Liver (tissue), 9 donors: ENCODE data around the gene SCART1. TPM values are rescaled to one million over a fixed set of nuclear protein-coding genes. Genes with fewer than 3 reads are reported as not detected.

Experiments
- DNase-seq: peaks from one replicate; pipeline ENCODE4 v3.0.0-alpha.2; 2017; ENCODE audit warnings: low spot score
- H3K27ac ChIP-seq, 2 donors: one replicate each; pipeline ENCODE4 v1.7.0; 2013; ENCODE audit warnings: inconsistent platforms in 2 of 2, low read length in 2 of 2, control low read depth in 1 of 2, low read depth in 1 of 2, mild to moderate bottlenecking in 1 of 2
- H3K27me3 ChIP-seq, 4 donors: one replicate each; pipeline versions ENCODE4 v1.6.1 to v1.7.0; 2013; ENCODE audit warnings: low read length in 3 of 4, inconsistent platforms in 1 of 4, mild to moderate bottlenecking in 1 of 4, moderate library complexity in 1 of 4; ENCODE audit not compliant: control insufficient read depth in 4 of 4, insufficient read depth in 4 of 4
- H3K36me3 ChIP-seq, 4 donors: one replicate each; pipeline versions ENCODE4 v1.6.1 to v1.7.0; 2013; ENCODE audit warnings: low read length in 3 of 4, mild to moderate bottlenecking in 3 of 4, low read depth in 1 of 4, moderate library complexity in 1 of 4; ENCODE audit not compliant: control insufficient read depth in 4 of 4, insufficient read depth in 3 of 4
- H3K4me1 ChIP-seq, 4 donors: one replicate each; pipeline versions ENCODE4 v1.6.1 to v1.7.0; 2013; ENCODE audit warnings: low read length in 3 of 4, mild to moderate bottlenecking in 3 of 4, moderate library complexity in 1 of 4; ENCODE audit not compliant: control insufficient read depth in 4 of 4, insufficient read depth in 4 of 4
- H3K4me3 ChIP-seq, 3 donors: one replicate each; pipeline versions ENCODE4 v1.6.1 to v1.7.0; 2013; ENCODE audit warnings: low read length in 3 of 3, control low read depth in 1 of 3, low read depth in 1 of 3, mild to moderate bottlenecking in 1 of 3
- H3K9ac ChIP-seq, 2 donors: one replicate each; pipeline ENCODE4 v1.7.0; 2013; ENCODE audit warnings: low read length in 2 of 2, mild to moderate bottlenecking in 2 of 2, moderate library complexity in 2 of 2, control low read depth in 1 of 2, low read depth in 1 of 2
- H3K9me3 ChIP-seq, 4 donors: one replicate each; pipeline versions ENCODE4 v1.6.1 to v1.7.0; 2013; ENCODE audit warnings: low read length in 3 of 4; ENCODE audit not compliant: control insufficient read depth in 4 of 4
- EGR1 ChIP-seq, 2 donors: IDR thresholded peaks; 2 replicates each; pipeline ENCODE4 v1.6.1; 2016 to 2018; ENCODE audit warnings: antibody characterized with exemption in 2 of 2, low read depth in 2 of 2
- FOXA1 ChIP-seq: IDR thresholded peaks from 2 replicates; pipeline ENCODE4 v1.6.1; 2016; ENCODE audit warnings: antibody characterized with exemption
- FOXA2 ChIP-seq: IDR thresholded peaks from 2 replicates; pipeline ENCODE4 v1.6.1; 2016; ENCODE audit warnings: antibody characterized with exemption
- GABPA ChIP-seq, 2 donors: IDR thresholded peaks in 1 of 2; conservative IDR thresholded peaks in 1 of 2; 2 replicates each; pipeline ENCODE4 v1.6.1; 2016; ENCODE audit warnings: antibody characterized with exemption in 2 of 2, mild to moderate bottlenecking in 1 of 2, moderate library complexity in 1 of 2
- HNF4A ChIP-seq, 2 donors: conservative IDR thresholded peaks; 2 replicates each; pipeline ENCODE4 v1.6.1; 2016; ENCODE audit warnings: antibody characterized with exemption in 2 of 2, mild to moderate bottlenecking in 2 of 2
- HNF4G ChIP-seq: IDR thresholded peaks from 2 replicates; pipeline ENCODE4 v1.6.1; 2016; ENCODE audit warnings: antibody characterized with exemption
- JUND ChIP-seq, 2 donors: IDR thresholded peaks; 2 replicates each; pipeline ENCODE4 v1.6.1; 2016; ENCODE audit warnings: antibody characterized with exemption in 2 of 2
- NR2F2 ChIP-seq: IDR thresholded peaks from 2 replicates; pipeline ENCODE4 v1.6.1; 2016; ENCODE audit warnings: antibody characterized with exemption
- RAD21 ChIP-seq, 2 donors: IDR thresholded peaks; 2 replicates each; pipeline ENCODE4 v1.6.1; 2016; ENCODE audit warnings: antibody characterized with exemption in 2 of 2, mild to moderate bottlenecking in 2 of 2
- SP1 ChIP-seq: IDR thresholded peaks from 2 replicates; pipeline ENCODE4 v1.6.1; 2018; ENCODE audit warnings: antibody characterized with exemption, mild to moderate bottlenecking
- TAF1 ChIP-seq: conservative IDR thresholded peaks from 2 replicates; pipeline ENCODE4 v1.6.1; 2016; ENCODE audit warnings: antibody characterized with exemption, mild to moderate bottlenecking
- YY1 ChIP-seq: IDR thresholded peaks from 2 replicates; pipeline ENCODE4 v1.6.1; 2016; ENCODE audit warnings: antibody characterized with exemption, mild to moderate bottlenecking
- WGBS: extraction: QIAGEN DNeasy Blood & Tissue Kit; methylation state at CpG from one replicate; pipeline ENCODE4 v1.1.7; 2013; 5-methylcytosine and 5-hydroxymethylcytosine counted together
- polyA plus RNA-seq, 2 donors: library from polyadenylated mRNA; stranded (reverse) in 1 of 2; unstranded in 1 of 2; fragments of 200-250 nt in 1 of 2; fragments of >200 nt in 1 of 2; fragmentation: Nextera tagmentation in 1 of 2; extraction: Ambion mirVana in 1 of 2; gene quantifications; one replicate each; pipeline versions ENCODE4 v1.2.1 to v1.2.3, GENCODE V29; 2013 to 2015
- total RNA-seq, 2 donors: library from RNA; depleted of rRNA; stranded (reverse); fragments of >200 nt; gene quantifications; one replicate each; pipeline ENCODE4 v1.2.3, GENCODE V29; 2014
- TF ChIP-seq, protein P1 (sequence below): IDR thresholded peaks from 2 replicates; pipeline ENCODE4 v1.6.1; 2016; ENCODE audit warnings: antibody characterized with exemption
- TF ChIP-seq, protein P2 (sequence below): IDR thresholded peaks from 2 replicates; pipeline ENCODE4 v1.6.1; 2016; ENCODE audit warnings: antibody characterized with exemption
- TF ChIP-seq, protein P3 (sequence below): IDR thresholded peaks from 2 replicates; pipeline ENCODE4 v1.6.1; 2016; ENCODE audit warnings: antibody characterized with exemption, mild to moderate bottlenecking
- TF ChIP-seq, protein P4 (sequence below): fragments of 150-350 bp; IDR thresholded peaks from 2 replicates; pipeline ENCODE4 v1.5.1; 2017; ENCODE audit warnings: improper control_type of control experiment, low read depth, low read length; ENCODE audit not compliant: missing input control
- donor health status: healthy.
- donor health status: healthy.
- donor health status: healthy.
- donor health status: healthy.
- donor health status: healthy.

The SCART1 gene
- total and polyA plus RNA-seq, 4 donors, result 0.32 to 1.1 (median 0.68) TPM

DNA sequence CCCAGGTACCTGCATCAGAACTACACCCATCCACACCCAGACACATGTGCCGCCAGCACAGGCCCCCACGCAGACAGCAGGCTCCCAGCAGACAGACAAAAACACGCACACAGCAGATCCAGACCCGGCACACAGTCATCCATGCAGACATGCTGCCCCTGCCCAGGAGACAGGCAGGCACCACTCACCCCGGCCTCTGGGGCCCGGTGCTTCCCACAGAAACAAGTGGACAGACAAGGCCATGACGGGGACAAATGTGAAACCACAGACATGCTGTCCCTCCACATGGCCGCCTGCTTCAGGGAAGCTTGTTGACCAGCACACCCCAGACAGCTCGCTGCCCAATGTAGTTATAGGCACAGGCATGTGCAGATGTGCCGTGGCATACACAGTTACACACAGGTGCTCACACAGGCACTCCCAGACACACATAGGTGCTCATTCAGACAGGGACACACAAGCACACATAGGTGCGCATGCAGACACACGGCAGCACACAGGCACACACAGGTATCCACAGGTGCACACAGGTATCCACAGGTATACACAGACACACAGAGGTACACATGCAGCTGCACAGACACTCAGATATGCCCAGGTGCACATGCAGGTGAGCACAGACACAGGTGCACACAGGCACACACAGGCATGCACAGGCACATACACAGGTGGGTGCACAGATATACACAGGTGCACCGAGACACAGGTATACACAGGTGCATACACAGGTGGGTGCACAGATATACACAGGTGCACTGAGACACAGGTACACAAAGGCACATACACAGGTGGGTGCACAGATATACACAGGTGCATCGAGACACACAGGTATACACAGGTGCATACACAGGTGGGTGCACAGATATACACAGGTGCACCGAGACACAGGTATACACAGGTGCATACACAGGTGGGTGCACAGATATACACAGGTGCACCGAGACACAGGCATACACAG, 10.5 kb upstream of the SCART1 start:
- DNase-seq, result peak; percentile 30
- H3K9me3 ChIP-seq, result peaks cover 2 to 12% (median 9%) of the 10 kb centered on the region in 4 donors
- TF ChIP-seq TAF1, result no peak
- TF ChIP-seq SP1, result no peak
- TF ChIP-seq, protein P1, sequence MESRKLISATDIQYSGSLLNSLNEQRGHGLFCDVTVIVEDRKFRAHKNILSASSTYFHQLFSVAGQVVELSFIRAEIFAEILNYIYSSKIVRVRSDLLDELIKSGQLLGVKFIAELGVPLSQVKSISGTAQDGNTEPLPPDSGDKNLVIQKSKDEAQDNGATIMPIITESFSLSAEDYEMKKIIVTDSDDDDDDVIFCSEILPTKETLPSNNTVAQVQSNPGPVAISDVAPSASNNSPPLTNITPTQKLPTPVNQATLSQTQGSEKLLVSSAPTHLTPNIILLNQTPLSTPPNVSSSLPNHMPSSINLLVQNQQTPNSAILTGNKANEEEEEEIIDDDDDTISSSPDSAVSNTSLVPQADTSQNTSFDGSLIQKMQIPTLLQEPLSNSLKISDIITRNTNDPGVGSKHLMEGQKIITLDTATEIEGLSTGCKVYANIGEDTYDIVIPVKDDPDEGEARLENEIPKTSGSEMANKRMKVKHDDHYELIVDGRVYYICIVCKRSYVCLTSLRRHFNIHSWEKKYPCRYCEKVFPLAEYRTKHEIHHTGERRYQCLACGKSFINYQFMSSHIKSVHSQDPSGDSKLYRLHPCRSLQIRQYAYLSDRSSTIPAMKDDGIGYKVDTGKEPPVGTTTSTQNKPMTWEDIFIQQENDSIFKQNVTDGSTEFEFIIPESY, result no peak
- TF ChIP-seq FOXA2, result no peak
- no peak for TF ChIP-seq HNF4A (conservative IDR thresholded peaks at IDR 0.05)
- H3K27ac ChIP-seq, result no peak overlapping the region
- H3K4me3 ChIP-seq, result no peak overlapping the region
- no peaks in the 10 kb centered on the region for H3K27me3 ChIP-seq
- WGBS, result 92% methylated on average over 16 of the region's 16 CpGs
- H3K9ac ChIP-seq, result no peak overlapping the region
- H3K36me3 ChIP-seq, result no peaks in the 10 kb centered on the region
- H3K4me1 ChIP-seq, result peaks cover 0 to 3% (median 2%) of the 10 kb centered on the region in 4 donors

DNA sequence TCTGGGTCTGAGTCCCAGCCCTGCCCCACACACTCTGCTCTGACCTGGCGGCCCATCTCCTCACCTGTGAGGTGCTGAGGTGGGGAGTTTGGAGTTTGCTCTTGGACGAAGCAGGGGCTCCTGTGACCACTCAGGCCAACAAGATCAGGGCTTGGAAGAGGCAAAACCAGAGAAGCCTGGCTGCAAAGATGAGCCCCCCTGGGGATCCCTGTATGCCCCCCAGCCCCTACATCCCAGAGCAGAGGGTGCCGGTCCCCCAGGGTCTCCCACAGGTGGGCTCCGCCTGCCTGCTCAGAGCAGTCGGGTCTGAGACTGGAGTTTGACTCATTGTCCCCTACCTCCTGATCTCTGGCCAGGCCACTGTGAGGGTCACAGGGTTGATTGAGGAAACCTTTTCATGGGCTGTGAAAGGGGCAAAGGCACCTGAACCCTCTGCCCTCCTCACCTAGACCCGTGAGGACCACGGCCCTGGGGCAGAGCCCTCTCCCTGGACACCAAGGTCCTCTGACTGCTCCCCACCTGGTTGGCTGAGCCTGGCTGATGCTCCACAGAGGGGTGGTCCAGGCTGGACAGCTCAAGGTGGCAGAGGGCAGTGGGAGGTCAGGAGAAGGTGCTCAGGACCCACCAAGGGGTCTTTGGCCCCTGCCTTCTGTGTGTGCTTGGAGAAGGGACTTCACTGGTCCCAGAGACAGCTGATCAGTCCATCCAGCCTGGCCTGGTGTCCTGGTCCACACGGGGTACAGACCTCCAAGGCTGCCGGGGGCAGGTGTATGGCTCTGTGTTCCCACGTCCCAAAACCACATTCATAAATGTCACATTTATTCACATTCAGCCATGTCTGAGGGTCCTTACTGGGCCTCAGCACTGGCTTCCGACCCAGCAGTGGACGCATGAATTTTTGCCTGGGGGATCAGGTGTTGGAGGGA, 9.1 kb upstream of the SCART1 start:
- no peak for TF ChIP-seq JUND (IDR thresholded peaks at IDR 0.05)
- TF ChIP-seq, protein P2, sequence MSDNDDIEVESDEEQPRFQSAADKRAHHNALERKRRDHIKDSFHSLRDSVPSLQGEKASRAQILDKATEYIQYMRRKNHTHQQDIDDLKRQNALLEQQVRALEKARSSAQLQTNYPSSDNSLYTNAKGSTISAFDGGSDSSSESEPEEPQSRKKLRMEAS, result no peak
- TF ChIP-seq, protein P3, sequence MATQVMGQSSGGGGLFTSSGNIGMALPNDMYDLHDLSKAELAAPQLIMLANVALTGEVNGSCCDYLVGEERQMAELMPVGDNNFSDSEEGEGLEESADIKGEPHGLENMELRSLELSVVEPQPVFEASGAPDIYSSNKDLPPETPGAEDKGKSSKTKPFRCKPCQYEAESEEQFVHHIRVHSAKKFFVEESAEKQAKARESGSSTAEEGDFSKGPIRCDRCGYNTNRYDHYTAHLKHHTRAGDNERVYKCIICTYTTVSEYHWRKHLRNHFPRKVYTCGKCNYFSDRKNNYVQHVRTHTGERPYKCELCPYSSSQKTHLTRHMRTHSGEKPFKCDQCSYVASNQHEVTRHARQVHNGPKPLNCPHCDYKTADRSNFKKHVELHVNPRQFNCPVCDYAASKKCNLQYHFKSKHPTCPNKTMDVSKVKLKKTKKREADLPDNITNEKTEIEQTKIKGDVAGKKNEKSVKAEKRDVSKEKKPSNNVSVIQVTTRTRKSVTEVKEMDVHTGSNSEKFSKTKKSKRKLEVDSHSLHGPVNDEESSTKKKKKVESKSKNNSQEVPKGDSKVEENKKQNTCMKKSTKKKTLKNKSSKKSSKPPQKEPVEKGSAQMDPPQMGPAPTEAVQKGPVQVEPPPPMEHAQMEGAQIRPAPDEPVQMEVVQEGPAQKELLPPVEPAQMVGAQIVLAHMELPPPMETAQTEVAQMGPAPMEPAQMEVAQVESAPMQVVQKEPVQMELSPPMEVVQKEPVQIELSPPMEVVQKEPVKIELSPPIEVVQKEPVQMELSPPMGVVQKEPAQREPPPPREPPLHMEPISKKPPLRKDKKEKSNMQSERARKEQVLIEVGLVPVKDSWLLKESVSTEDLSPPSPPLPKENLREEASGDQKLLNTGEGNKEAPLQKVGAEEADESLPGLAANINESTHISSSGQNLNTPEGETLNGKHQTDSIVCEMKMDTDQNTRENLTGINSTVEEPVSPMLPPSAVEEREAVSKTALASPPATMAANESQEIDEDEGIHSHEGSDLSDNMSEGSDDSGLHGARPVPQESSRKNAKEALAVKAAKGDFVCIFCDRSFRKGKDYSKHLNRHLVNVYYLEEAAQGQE, result no peak
- TF ChIP-seq RAD21 (IDR thresholded peaks at IDR 0.05), result no peak
- TF ChIP-seq FOXA2, result no peak
- no peak for TF ChIP-seq YY1
- no peak for TF ChIP-seq EGR1 (IDR thresholded peaks at IDR 0.05; ENCODE audit: low read depth in 2 of 2)
- TF ChIP-seq GABPA (IDR thresholded peaks at IDR 0.05 in 1 of 2, conservative IDR thresholded peaks at IDR 0.05 in 1 of 2), result no peak
- TF ChIP-seq, protein P4, sequence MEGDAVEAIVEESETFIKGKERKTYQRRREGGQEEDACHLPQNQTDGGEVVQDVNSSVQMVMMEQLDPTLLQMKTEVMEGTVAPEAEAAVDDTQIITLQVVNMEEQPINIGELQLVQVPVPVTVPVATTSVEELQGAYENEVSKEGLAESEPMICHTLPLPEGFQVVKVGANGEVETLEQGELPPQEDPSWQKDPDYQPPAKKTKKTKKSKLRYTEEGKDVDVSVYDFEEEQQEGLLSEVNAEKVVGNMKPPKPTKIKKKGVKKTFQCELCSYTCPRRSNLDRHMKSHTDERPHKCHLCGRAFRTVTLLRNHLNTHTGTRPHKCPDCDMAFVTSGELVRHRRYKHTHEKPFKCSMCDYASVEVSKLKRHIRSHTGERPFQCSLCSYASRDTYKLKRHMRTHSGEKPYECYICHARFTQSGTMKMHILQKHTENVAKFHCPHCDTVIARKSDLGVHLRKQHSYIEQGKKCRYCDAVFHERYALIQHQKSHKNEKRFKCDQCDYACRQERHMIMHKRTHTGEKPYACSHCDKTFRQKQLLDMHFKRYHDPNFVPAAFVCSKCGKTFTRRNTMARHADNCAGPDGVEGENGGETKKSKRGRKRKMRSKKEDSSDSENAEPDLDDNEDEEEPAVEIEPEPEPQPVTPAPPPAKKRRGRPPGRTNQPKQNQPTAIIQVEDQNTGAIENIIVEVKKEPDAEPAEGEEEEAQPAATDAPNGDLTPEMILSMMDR, result no peak
- TF ChIP-seq NR2F2, result no peak
- no peak for TF ChIP-seq HNF4G
- no peak for TF ChIP-seq FOXA1
- TF ChIP-seq SP1, result no peak
- H3K9ac ChIP-seq, result no peak overlapping the region
- peaks cover 4 to 17% (median 11%) of the 10 kb centered on the region in 4 donors for H3K9me3 ChIP-seq
- no peak overlapping the region for H3K4me3 ChIP-seq
- H3K4me1 ChIP-seq, result no peaks in the 10 kb centered on the region
- H3K27ac ChIP-seq, result no peak overlapping the region
- no peaks in the 10 kb centered on the region for H3K36me3 ChIP-seq
- no peaks in the 10 kb centered on the region for H3K27me3 ChIP-seq
- DNase-seq, result peak; percentile 31
- 89% methylated on average over 12 of the region's 12 CpGs for WGBS
